Measurements from ENCODE around the gene ATG7.

DNA sequence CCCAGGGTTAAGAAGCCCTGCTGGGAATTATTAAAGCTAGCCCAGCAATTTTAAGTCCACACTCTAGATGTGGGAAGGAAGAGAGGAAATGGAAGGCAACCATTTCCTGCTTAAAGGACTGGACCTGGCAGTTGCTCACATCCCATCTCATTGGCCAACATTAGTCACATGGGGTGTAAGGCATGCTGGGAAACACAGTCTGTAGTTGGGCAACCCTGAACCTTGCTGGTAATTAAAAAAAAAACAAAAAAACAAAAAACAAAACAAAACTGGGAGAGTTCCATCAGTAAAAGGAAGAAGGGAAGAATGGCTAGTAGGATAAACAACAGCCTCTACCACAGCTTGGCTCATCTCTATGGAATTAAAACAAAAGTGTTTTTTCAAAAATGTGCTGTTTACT lies 235.5 kb downstream of the ATG7 start:
- TF ChIP-seq, protein P1, sequence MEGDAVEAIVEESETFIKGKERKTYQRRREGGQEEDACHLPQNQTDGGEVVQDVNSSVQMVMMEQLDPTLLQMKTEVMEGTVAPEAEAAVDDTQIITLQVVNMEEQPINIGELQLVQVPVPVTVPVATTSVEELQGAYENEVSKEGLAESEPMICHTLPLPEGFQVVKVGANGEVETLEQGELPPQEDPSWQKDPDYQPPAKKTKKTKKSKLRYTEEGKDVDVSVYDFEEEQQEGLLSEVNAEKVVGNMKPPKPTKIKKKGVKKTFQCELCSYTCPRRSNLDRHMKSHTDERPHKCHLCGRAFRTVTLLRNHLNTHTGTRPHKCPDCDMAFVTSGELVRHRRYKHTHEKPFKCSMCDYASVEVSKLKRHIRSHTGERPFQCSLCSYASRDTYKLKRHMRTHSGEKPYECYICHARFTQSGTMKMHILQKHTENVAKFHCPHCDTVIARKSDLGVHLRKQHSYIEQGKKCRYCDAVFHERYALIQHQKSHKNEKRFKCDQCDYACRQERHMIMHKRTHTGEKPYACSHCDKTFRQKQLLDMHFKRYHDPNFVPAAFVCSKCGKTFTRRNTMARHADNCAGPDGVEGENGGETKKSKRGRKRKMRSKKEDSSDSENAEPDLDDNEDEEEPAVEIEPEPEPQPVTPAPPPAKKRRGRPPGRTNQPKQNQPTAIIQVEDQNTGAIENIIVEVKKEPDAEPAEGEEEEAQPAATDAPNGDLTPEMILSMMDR (IDR thresholded peaks at IDR 0.05), result no peak
- no peak for TF ChIP-seq POLR2A (IDR thresholded peaks at IDR 0.05)

All from heart left ventricle (tissue), 13 donors.